K562 (cell line): ENCODE results near the gene FUT6. TPM values are rescaled to one million over a fixed set of nuclear protein-coding genes. Genes with fewer than 3 reads are reported as not detected.

Experiments used
- ATAC-seq: fragments of 200-7000 bp; cut with Tn5 transposase; 3 replicates; pipeline ENCODE4 v1.9.1; 2020; ENCODE audit warnings: moderate library complexity
- BruUV-seq: library from RNA; stranded (reverse); fragments of 400-500 nt; replicated peaks from 2 replicates; lab custom pipeline; 2021; lab: Mats Ljungman, UMichigan
- CTCF ChIA-PET: fragments of 300-600 bp; formaldehyde crosslinking; extraction: SDS; loops from one replicate; lab custom pipeline; 2021; ENCODE audit warnings: low intra/inter-chr PET ratio; lab: Yijun Ruan, JAX
- POLR2A ChIA-PET: fragments of 300-600, 350-650 bp; sonication (Branson Sonifier 250); formaldehyde crosslinking; extraction: SDS; loops from one replicate; lab custom pipeline; 2021; ENCODE audit warnings: antibody characterized with exemption, inconsistent platforms; lab: Yijun Ruan, JAX
- DNase-seq, 4 experiments: peaks; one replicate each; pipeline versions ENCODE4 v3.0.0 to v3.0.0-alpha.2; 2011 to 2018; ENCODE audit warnings: low spot score in 3 of 4, mixed read lengths in 3 of 4; ENCODE audit errors: extremely low read depth in 1 of 4
- FAIRE-seq: peaks from 2 replicates; lab custom pipeline; 2011; peaks lifted over from hg19 to GRCh38; lab: Jason Lieb, UNC
- H2AFZ ChIP-seq: 2 replicates; pipeline ENCODE4 v1.6.0; 2011; ENCODE audit warnings: low read depth, low read length, control low read depth, inconsistent platforms
- H3K27ac ChIP-seq: fragments of 200-600 bp; 3 replicates; pipeline ENCODE4 v1.8.0; 2011; ENCODE audit warnings: low read depth, mild to moderate bottlenecking, control low read depth, inconsistent platforms, low read length, moderate library complexity, mixed read lengths; ENCODE audit errors: extremely low read depth
- H3K27me3 ChIP-seq, 2 experiments: fragments of 300-600 bp in 1 of 2; 2 replicates in 1 of 2; 3 replicates in 1 of 2; pipeline versions ENCODE4 v1.6.0 to v1.8.0; 2011; ENCODE audit warnings: inconsistent platforms in 2 of 2, low read length in 2 of 2, mild to moderate bottlenecking in 1 of 2, mixed read lengths in 1 of 2, moderate library complexity in 1 of 2; ENCODE audit not compliant: control insufficient read depth in 2 of 2, insufficient read depth in 2 of 2
- H3K36me3 ChIP-seq: fragments of 300-600 bp; 3 replicates; pipeline ENCODE4 v1.8.0; 2011; ENCODE audit warnings: mild to moderate bottlenecking, low read length, inconsistent platforms; ENCODE audit not compliant: control insufficient read depth, insufficient read depth
- H3K4me1 ChIP-seq, 2 experiments: fragments of 200-600 bp in 1 of 2; replicated peaks in 1 of 2; 2 replicates in 1 of 2; 3 replicates in 1 of 2; pipeline versions ENCODE4 v1.5.1 to v1.8.0; 2011; ENCODE audit warnings: inconsistent platforms in 2 of 2, low read length in 2 of 2, mild to moderate bottlenecking in 1 of 2, mixed read lengths in 1 of 2, moderate library complexity in 1 of 2; ENCODE audit not compliant: control insufficient read depth in 2 of 2, insufficient read depth in 2 of 2
- H3K4me2 ChIP-seq: 2 replicates; pipeline ENCODE4 v1.6.1; 2011; ENCODE audit warnings: low read length, control low read depth, inconsistent platforms, mixed read lengths; ENCODE audit not compliant: insufficient read depth
- H3K4me3 ChIP-seq: fragments of 200-600 bp; sonication (generic), shearing (Covaris generic); 2 replicates; pipeline ENCODE4 v1.5.1; 2016; ENCODE audit warnings: control low read depth, inconsistent platforms
- H3K79me2 ChIP-seq: fragments of 200-600 bp; 3 replicates; pipeline ENCODE4 v1.8.0; 2011; ENCODE audit warnings: low read length, inconsistent platforms; ENCODE audit not compliant: control insufficient read depth, insufficient read depth
- H3K9ac ChIP-seq, 2 experiments: 2 replicates each; pipeline versions ENCODE4 v1.6.0 to v1.6.1; 2011; ENCODE audit warnings: low read depth in 2 of 2, low read length in 2 of 2, control low read depth in 1 of 2, inconsistent platforms in 1 of 2, mild to moderate bottlenecking in 1 of 2, mixed read lengths in 1 of 2; ENCODE audit not compliant: insufficient read depth in 1 of 2
- H3K9me1 ChIP-seq: one replicate; pipeline ENCODE4 v1.6.0; 2011; ENCODE audit warnings: inconsistent platforms, mild to moderate bottlenecking, low read length, moderate library complexity; ENCODE audit not compliant: control insufficient read depth, insufficient read depth
- H3K9me3 ChIP-seq: replicated peaks from 2 replicates; pipeline ENCODE4 v1.5.1; 2011; ENCODE audit warnings: low read depth, low read length, inconsistent platforms; ENCODE audit not compliant: control insufficient read depth, insufficient read depth
- H4K20me1 ChIP-seq: replicated peaks from 2 replicates; pipeline ENCODE4 v1.6.1; 2011; ENCODE audit warnings: low read length, inconsistent platforms, mixed read lengths; ENCODE audit not compliant: control insufficient read depth, insufficient read depth
- ASH1L ChIP-seq: fragments of 450-650 bp; IDR thresholded peaks from 2 replicates; pipeline ENCODE4 v1.6.1; 2018; ENCODE audit warnings: borderline replicate concordance, mild to moderate bottlenecking, low read depth; ENCODE audit not compliant: partially characterized antibody
- ETV1 ChIP-seq: fragments of 450-650 bp; conservative IDR thresholded peaks from 2 replicates; pipeline ENCODE4 v1.6.1; 2016; ENCODE audit warnings: missing genetic modification characterization, control low read depth, low read depth, missing compliant biosample characterization
- FOXO4 ChIP-seq: fragments of 450-650 bp; formaldehyde crosslinking; IDR thresholded peaks from 2 replicates; pipeline ENCODE4 v1.4.0; 2020; ENCODE audit warnings: mild to moderate bottlenecking, moderate library complexity
- NCOA1 ChIP-seq: fragments of 450-650 bp; IDR thresholded peaks from 2 replicates; pipeline ENCODE4 v1.6.1; 2016; ENCODE audit warnings: low read depth
- POLR2B ChIP-seq: fragments of 450-650 bp; IDR thresholded peaks from 2 replicates; pipeline ENCODE4 v1.6.1; 2018; ENCODE audit warnings: low read depth; ENCODE audit not compliant: partially characterized antibody
- PURB ChIP-seq: sonication (generic); formaldehyde crosslinking; IDR thresholded peaks from 2 replicates; pipeline ENCODE4 v1.9.0; 2021; ENCODE audit warnings: low read depth, mild to moderate bottlenecking, missing genetic modification reagents
- SMARCA5 ChIP-seq: fragments of 450-650 bp; IDR thresholded peaks from 2 replicates; pipeline ENCODE4 v1.6.1; 2016
- SRSF3 ChIP-seq: fragments of 200-400 bp; formaldehyde crosslinking; IDR thresholded peaks from 2 replicates; pipeline ENCODE4 v1.6.1; 2016; ENCODE audit warnings: mild to moderate bottlenecking, low read length, moderate library complexity; ENCODE audit not compliant: insufficient read depth
- WHSC1 ChIP-seq: IDR thresholded peaks from one replicate; pipeline ENCODE4 v1.6.1; 2012; ENCODE audit warnings: low read length, control low read depth, inconsistent platforms
- ZBTB11 ChIP-seq, 3 experiments: fragments of 200-800 bp in 1 of 3; fragments of 250-450 bp in 1 of 3; fragments of 450-650 bp in 1 of 3; sonication (Bioruptor Pico) in 1 of 3; sonication (Bioruptor generic) in 1 of 3; formaldehyde crosslinking in 1 of 3; IDR thresholded peaks; 2 replicates each; pipeline versions ENCODE4 v1.6.1 to v1.8.0; 2016 to 2022; ENCODE audit warnings: mild to moderate bottlenecking in 2 of 3, missing genetic modification characterization in 2 of 3, missing compliant biosample characterization in 1 of 3, moderate library complexity in 1 of 3
- ZNF511 ChIP-seq: sonication (generic); formaldehyde crosslinking; IDR thresholded peaks from 2 replicates; pipeline ENCODE4 v1.8.0; 2022; ENCODE audit warnings: mild to moderate bottlenecking, missing genetic modification reagents
- ZNF75A ChIP-seq: fragments of 450-650 bp; formaldehyde crosslinking; IDR thresholded peaks from 2 replicates; pipeline ENCODE4 v1.4.0; 2020; ENCODE audit warnings: mild to moderate bottlenecking
- WGBS: fragments of 100-300 bp; shearing (Covaris generic); methylation state at CpG from one replicate; pipeline ENCODE4 v1.1.6; 2016; ENCODE audit warnings: low coverage, mixed read lengths; ENCODE audit not compliant: insufficient coverage; ENCODE audit errors: missing lambda C conversion rate; 5-methylcytosine and 5-hydroxymethylcytosine counted together
- in situ Hi-C: fragments of 300-500 bp; cut with MboI; formaldehyde crosslinking; loops from 4 replicates; pipeline ENCODE4 v1.15.0; 2018; ENCODE audit warnings: inconsistent platforms, mixed read lengths
- intact Hi-C: fragments of 100-400 bp; cut with micrococcal nuclease; formaldehyde crosslinking; loops from 2 replicates; pipeline ENCODE4 v1.14.2; 2022
- polyA plus RNA-seq, 8 experiments: library from polyadenylated mRNA; depleted of rRNA in 4 of 8; stranded (reverse) in 5 of 8; unstranded in 3 of 8; fragments of >200 nt; fragmentation: Nextera tagmentation in 2 of 8; fragmentation: Illumina TruSeq in 1 of 8; extraction: Ambion mirVana in 2 of 8; extraction: Trizol in 1 of 8; gene quantifications; 2 replicates each; pipeline versions ENCODE4 v1.2.1 to v1.2.3, GENCODE V29; 2011 to 2014; ENCODE audit warnings: inconsistent platforms in 1 of 8, missing spikeins in 1 of 8
- total RNA-seq, 7 experiments: library from RNA; depleted of rRNA in 6 of 7; stranded (reverse); fragments of >200 nt in 6 of 7; fragmentation: Illumina TruSeq in 2 of 7; extraction: Trizol in 2 of 7; gene quantifications; 2 replicates each; pipeline versions ENCODE4 v1.2.1 to v1.2.3, GENCODE V29; 2011 to 2021; ENCODE audit warnings: low replicate concordance in 1 of 7

Gene FUT6
- total and polyA plus RNA-seq, 9 of the 15 experiments (the other 6 are each of a cell fraction or from before 2014, with no cell fraction given): 0.04 TPM; not detected in 8

- TF ChIP-seq NCOA1 (no peak), ZNF75A (no peak), POLR2B (no peak), ASH1L (no peak), SRSF3 (no peak), ZNF511 (no peak), SMARCA5 (no peak), ZBTB11 (CRISPR knock-in tag; IDR thresholded peaks at IDR 0.05) (no peak), WHSC1 (no peak), ETV1 (tag) (no peak), PURB (CRISPR knock-in tag) (no peak), FOXO4 (CRISPR knock-in tag) (no peak)
- in situ Hi-C loops (no loop called here), intact Hi-C loops (no loop called here)
- Histone ChIP-seq H4K20me1 (no peaks in the 10 kb centered on the region), H3K4me1 (peaks cover 2 to 19% of the 10 kb centered on the region in 2 experiments; a peak in 2 of 5 replicates), H3K79me2 (no peaks in the 10 kb centered on the region), H3K9ac (0 out of 4 replicates have a peak overlapping the region, but pooled peaks of 1 of the 2 experiments have one; percentile 45), H3K4me2 (no peak overlapping the region), H3K9me1 (no peaks in the 10 kb centered on the region), H3K9me3 (no peaks in the 10 kb centered on the region), H3K27ac (no peak overlapping the region), H2AFZ (no peak overlapping the region), H3K27me3 (peaks cover 15 to 39% of the 10 kb centered on the region in 2 experiments; a peak in 4 of 5 replicates), H3K36me3 (no peaks in the 10 kb centered on the region), H3K4me3 (no peak overlapping the region)
- peak; percentile 62 for ATAC-seq
- DNase-seq: no peak
- peak; percentile 48 for FAIRE-seq
- BruUV-seq: no TSS peak
- WGBS: 11% methylated on average over 8 of the region's 9 CpGs
- ChIA-PET POLR2A (interaction anchor here (0.6 to 1.0 kb wide), 2 partner anchors 10 to 11 kb away, joined by 3 to 4 read pairs; no protein-coding TSS in a partner anchor), CTCF (no interaction called here)
Observed at GRCh38 chr19:5882421-5882968, 43.0 kb upstream of the FUT6 start.
